A204.1 (cell line): Measurements from ENCODE around the gene KCNJ5.
A peak's percentile ranks its signal among the peaks of the same experiment; 100 is the strongest.

Experiments used
- FAIRE-seq: peaks from 2 replicates; lab custom pipeline; 2012; peaks lifted over from hg19 to GRCh38; lab: Jason Lieb, UNC

The KCNJ5 gene

DNA sequence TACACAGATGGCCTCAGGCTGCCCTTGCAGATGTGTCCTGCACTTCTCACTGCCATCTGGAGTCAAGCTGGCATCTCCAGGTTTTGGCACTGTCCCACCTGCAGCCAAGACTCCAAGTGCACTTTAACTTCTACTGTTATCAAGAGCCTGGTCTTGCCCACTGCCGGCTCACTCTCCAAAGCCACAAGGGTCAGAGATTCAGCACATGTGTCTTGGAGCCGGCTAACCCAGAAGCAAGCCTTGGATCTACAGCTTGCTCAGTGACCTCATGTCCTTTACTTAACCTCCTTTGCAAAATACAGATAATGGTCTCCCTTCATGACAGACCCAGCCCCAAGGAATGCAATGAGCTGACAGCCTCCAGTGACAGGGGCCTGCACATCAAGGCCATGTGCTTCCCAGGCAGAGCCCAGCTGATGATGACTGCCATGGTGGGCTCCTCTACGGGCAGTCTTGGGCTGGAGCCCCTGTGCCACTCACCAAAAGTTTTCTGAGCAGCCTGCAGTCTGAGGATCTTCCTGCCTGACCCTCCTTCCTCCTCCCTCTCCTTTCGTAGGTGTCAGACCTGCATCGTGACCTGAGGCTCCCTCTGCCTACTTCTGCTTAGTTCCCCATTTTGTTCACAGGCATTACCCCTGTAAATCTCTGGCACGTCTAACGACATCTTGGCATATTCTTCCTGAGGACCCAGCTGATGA, 42.5 kb downstream of the KCNJ5 start:
- no peak for FAIRE-seq

- no peak for FAIRE-seq
Measured at GRCh38 chr11:128934351-128934750, 43.2 kb downstream of the KCNJ5 start.

- FAIRE-seq, result no peak
Measured at GRCh38 chr11:128934926-128935325, 43.8 kb downstream of the KCNJ5 start.

GRCh38 chr11:128936606-128937251, 45.6 kb downstream of the KCNJ5 start:
- no peak for FAIRE-seq

GRCh38 chr11:128937480-128937879, 46.3 kb downstream of the KCNJ5 start:
- FAIRE-seq, result no peak

GRCh38 chr11:128938156-128938885, 47.2 kb downstream of the KCNJ5 start:
- FAIRE-seq, result no peak

- no peak for FAIRE-seq
Measured at GRCh38 chr11:128939591-128939990, 48.4 kb downstream of the KCNJ5 start.

DNA sequence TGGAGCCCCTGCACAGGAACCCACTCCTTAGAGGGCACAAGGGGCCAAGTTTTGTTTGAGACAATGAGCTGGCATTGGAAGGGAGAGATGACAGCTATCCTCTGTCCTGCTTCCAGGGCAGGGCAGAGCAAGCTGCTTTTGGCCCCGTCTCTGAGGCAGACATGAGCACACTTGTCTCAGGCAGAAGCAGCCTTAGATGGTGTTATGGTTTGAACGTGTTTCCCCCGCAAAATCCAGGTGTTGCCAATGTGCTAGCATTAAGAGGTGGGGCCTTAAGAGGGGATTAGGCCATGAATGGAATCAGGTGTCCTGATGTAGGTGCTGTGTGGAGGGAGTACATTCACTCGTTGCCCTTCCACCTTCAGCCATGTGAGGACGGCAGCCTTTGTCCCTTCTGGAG, 49.0 kb downstream of the KCNJ5 start:
- no peak for FAIRE-seq

DNA sequence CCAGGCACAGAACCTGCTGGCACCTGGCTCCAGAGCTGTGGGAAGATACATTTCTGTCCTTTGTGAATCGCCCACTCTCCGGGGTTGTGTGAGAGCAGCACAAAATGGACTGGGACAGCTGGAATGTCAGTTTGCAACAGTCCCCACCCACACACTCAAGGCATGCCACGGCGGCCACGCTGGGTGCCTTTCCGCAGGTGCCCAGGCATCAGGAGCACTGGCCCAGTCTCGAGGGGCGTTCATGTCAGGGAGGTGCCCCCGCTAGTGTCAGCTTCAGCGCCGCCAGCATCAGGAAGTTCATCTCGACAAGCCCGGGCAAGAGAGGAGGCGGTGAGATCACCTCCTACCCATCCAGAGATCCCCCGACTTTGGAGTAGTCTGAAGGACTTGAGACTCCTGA, 49.4 kb downstream of the KCNJ5 start:
- FAIRE-seq, result no peak

DNA sequence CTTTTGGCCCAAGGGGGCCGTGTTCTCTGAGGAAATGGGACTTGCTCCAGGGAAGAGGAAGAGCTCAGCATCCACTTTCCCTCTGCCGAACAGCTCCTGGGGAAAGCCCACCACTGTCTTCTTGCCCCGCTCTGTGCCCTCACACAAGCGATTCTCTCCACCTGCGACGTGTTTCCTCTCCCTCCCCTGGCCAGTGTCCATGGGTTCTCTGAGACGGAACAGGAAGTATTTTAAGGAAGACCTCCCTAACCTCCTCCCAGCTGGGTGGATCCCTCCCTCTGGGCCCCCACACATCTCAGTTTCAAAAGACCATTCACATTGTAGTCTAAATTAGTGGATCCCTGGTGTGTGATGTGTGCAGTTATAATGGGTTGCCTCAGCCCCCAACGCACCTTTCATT, 50.0 kb downstream of the KCNJ5 start:
- FAIRE-seq, result no peak

DNA sequence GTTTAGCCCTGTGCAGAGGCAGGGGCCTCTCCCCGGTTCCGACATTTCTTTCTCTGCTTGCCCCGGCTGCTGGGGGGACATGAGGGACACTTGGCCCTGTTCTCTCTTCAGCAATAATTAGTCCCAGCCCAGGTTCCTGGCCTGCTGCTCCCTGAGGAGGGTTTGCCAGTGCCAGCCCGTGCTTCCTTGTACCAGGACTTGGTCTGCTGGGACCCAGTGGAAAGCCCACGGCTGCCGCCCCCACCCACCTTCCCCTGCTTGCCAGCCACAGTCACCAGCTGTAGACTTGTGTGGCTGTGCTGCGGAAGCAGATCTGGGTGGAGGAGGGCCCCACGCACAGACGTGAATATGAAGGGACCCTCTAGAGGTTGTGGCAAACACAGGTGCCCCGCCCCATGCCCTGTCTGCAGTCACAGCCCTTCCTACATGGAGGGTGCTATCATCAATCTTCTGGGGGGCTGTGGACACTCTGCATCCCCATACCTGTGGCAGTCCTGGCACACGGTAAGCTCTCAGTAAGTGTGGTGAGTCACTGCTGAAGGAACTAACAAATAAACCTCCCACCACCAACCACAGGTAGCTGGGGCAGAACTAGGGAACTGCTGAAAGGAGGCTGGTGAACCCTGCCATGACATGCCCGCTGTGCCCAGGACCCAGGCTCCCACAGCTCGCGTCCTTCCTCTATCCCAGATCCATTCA, 50.6 kb downstream of the KCNJ5 start:
- no peak for FAIRE-seq

GRCh38 chr11:128942272-128942612, 51.1 kb downstream of the KCNJ5 start:
- FAIRE-seq, result no peak

GRCh38 chr11:128942817-128943427, 51.8 kb downstream of the KCNJ5 start, which contains the start of gene TP53AIP1:
Gene TP53AIP1 (minus strand): TSS chr11:128942871. CDS start chr11:128937818, 5,053 bp downstream.
- no peak for FAIRE-seq

DNA sequence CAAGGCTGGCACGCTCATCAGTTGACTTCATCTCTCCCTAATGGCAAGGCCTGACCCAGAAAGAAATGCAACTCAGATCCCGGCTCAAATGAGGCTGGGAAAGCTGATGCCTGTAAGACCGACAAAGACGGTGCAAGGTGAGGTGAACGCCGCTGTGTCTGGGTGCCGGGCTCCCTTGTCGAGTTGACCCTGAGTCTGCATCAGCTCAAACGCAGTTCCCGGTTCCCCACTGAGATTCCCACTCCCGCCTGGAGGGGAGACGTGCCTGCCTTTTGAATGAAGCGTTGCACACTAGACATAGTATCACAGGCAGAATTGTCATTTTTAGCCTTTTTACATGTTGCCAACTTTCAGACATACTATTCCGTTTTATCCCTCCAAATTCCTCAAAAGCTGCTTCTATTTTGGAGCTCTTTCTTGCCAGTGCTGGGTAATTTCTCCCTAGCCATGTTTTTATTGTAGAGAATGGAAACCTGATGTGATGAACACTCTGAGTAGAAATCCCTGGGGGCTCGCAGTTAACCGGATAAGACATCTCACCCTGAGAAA, 52.3 kb downstream of the KCNJ5 start:
- no peak for FAIRE-seq

DNA sequence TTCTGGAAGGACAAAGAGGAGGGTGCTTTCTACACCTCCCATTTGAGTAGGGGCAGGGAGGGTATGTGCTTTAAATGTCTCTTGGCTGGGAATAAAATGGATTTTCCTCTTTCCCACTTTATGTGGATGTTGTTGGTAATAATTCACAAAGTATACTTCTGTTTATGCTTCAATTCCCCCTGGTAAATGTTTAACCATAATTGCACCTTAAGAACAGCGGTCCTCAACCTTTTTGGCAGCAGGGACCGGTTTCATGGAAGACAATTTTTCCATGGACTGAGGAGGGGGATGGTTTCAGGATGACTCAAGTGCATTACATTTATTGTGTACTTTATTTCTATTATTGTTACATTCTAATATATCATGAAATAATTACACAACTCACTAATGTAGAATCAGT, 55.5 kb downstream of the KCNJ5 start:
- FAIRE-seq, result no peak

DNA sequence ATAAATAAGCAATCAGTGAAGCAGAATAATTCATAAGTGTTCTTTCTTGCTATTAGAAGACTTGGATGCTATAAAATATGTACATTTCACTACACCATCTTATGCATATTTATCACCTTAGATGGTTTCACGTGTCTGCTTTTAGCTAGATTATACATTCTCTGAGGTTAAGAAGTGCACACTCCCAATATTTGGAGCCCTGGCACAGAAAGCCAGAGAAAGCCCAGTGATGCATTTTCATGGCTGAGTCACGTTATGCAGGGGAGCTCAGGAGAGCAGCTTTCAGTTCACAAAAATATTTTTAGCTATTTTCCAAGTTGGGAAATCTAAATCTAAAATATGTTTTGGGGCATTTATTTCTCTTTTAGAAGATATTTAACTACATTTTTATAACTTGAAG, 56.6 kb downstream of the KCNJ5 start:
- FAIRE-seq, result no peak

GRCh38 chr11:128948583-128948982, 57.4 kb downstream of the KCNJ5 start:
- no peak for FAIRE-seq

- no peak for FAIRE-seq
Measured at GRCh38 chr11:128949791-128950454, 58.8 kb downstream of the KCNJ5 start.

DNA sequence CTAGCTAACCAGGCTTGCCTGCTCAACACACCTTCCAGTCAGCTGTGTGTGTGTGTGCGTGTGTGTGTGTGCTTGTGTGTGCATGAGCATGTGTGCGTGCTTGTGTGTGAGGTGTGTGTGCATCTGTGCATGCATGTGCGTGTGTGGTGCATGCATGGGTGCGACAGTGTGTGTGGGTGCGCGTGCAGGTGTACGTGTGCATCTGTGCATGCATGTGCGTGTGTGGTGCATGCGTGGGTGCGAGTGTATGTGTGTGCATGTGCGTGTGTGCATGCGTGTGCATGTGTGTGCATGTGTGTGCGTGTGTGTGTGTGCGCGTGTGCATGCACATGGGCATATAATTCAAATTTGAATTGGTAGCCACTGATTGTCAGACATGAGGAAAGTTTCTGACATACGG, 62.0 kb downstream of the KCNJ5 start:
- FAIRE-seq, result no peak

DNA sequence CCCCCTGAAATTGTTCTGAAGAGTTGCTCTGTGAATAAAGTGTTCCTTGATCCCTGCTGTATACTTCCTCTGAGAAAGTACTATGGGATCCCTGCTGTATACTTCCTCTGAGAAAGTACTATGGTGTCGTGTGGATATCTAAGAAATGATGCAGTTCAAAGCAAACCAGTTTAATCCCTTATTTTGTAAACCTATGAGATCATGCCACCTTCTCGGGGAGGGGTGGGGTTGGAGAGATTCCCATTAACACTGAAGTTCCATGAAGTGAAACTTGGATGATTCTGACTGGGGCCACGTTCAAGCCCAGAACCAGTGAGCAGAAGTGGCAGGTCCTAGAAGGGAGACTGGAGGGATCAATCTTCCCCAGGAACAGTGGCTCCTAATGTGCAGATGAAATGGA, 64.5 kb downstream of the KCNJ5 start:
- no peak for FAIRE-seq

- FAIRE-seq, result peak; percentile 92
Measured at GRCh38 chr11:128956401-128957201, 65.4 kb downstream of the KCNJ5 start.
